HK-2 (cell line): ENCODE data around the gene DNAH9.

ENCODE experiments used
- DNase-seq: peaks from one replicate; pipeline ENCODE4 v3.0.0-alpha.2; 2018; ENCODE audit not compliant: unreplicated experiment

The DNAH9 gene

DNA sequence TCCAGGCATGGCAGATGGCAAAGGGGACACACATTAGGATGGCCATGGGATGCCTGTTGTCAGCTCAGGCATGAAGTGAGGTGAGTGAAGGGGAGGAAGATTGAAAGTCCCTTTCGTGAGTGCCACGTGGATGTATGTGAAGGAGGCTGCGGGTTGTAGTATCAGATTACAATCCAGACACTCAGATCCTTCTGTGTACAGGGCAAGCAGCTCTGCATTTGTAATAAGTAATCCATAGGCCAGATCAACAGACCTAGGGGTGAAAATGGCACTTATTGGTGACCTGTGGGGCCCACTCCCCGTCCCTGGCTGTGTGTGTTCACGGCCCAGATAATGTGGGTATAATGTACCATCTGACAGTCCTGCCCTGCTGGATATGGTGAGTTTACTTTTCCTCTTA, 159.5 kb downstream of the DNAH9 start:
- no peak for DNase-seq

DNA sequence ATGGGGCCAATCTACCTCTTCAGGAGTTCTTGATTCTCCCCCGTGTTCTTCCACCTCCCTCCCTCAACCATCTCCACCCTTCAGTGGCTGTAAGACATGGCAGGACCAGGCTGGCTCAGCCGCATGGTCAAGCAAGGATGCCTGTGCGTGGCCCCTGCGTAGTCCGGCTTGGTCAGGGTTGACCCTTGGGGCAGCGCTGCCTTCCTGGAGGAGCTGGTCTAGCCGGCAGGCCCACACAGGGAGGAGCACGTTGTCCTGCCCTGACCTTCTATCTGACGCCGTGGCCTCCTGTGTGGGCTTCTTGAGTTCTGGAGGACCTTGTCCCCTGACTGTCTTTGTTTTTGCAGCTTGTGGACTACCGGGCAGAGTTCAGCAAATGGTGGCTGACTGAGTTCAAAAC, 169.8 kb downstream of the DNAH9 start:
- no peak for DNase-seq

DNA sequence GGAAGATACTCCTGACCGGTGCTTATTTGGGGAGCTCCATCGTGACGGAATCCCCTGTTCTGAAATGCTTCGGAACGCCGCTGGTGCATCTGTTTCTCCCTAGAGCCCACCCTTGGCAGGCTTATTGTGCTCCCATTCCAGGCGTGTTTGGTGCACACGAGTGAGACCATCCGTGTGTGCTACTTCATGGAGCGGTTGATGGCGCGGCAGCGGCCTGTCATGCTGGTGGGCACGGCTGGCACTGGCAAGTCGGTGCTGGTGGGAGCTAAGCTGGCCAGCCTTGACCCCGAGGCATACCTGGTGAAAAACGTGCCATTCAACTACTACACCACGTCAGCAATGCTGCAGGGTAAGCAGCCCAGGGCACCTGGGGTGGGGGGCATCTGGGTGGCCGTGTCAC, 170.7 kb downstream of the DNAH9 start:
- DNase-seq = no peak

- no peak for DNase-seq
Observed at GRCh38 chr17:11772031-11772430, 173.8 kb downstream of the DNAH9 start.

GRCh38 chr17:11779892-11780291, 181.6 kb downstream of the DNAH9 start:
- no peak for DNase-seq

DNA sequence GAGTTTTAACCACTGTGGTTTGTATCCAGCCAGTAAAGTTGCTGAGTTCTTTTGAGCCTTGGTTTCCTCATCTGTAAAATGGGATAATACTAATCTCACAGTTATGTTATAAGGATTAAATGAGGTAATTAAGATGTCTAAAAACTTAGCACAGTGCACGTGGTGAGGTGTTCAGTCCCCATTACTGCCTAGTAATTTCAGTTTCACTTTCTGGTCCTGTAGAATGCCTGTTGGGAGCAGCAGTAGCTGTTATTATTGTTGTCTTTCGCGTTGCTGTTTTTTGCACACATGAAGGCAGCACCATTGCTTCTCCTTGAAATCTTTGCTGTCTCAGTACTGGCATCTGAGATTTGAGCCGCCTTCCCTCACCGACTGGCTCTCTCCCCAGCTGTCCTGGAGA, 182.4 kb downstream of the DNAH9 start:
- DNase-seq = no peak

- no peak for DNase-seq
Observed at GRCh38 chr17:11786711-11787438, 188.6 kb downstream of the DNAH9 start.

DNA sequence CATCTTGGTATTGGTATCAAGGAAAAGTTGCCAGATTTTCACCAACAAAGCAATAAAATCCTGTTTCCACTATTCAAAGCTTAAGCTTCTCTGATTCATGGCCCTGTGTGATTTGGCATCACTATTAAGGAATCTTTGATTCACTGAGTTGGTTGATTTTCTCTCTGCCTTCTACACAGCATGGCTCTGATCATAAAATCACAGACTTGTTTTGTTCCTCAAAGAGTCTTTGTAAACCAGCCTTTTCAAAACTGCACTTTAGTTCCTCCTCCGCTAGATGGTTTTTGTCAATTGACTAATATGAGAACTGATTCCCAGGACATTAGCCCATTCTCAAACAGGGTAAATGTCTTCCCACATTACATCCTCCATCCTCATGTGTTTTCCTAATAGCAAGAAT, 197.6 kb downstream of the DNAH9 start:
- no peak for DNase-seq

GRCh38 chr17:11797803-11798202, 199.5 kb downstream of the DNAH9 start:
- no peak for DNase-seq

- no peak for DNase-seq
Observed at GRCh38 chr17:11803231-11803969, 205.1 kb downstream of the DNAH9 start.

DNA sequence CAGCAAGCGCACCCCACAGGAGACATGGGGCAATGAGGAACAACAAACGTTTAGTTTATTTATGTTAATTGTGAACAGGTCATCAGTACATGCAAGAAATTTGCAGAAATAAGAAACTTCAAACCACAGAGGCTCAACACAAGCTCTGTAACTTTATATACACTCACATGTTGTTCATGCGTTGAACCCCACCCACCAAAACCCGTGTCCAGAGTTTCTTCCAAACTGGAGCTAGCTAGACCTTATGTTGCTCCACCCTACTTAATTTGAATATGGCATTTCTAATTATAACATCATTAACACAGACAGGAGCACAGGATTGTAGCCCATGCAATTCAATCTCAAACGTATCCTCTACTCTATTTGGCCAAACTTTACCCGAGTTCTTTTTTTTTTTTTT, 206.9 kb downstream of the DNAH9 start:
- no peak for DNase-seq

DNA sequence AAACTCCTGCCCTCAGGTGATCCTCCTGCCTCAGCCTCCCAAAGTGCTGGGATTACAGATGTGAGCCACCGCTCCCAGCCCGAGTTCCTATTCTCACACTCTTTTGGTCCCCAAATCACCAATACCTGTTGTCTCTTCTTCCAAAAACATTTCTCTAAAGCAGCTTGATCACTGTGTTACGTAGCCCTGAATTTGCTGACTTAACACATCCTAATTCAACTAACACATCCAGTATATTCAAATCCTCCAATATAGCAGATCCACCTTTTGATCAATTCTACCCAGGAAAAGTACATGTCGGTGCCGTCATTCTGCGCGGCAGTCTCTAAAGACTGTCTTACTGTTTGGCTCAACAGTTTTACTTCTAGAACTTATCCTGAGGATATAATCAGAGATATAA, 207.7 kb downstream of the DNAH9 start:
- DNase-seq = no peak

DNA sequence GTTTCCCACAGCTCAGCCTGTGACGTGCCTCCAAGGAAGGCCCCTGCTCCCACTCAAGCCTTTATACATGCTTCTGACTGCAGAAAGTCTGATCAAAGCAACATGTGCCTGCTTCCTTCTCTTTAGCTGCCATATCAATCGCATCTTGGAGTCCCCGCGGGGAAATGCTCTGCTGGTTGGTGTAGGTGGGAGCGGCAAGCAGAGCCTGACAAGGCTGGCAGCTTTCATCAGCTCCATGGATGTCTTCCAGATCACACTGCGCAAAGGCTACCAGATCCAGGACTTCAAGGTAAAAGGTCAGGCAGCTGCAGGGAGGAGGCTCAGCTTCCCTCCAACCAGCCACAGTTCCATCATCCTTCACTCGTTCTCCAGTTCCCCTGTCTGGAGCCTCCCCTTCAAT, 209.3 kb downstream of the DNAH9 start:
- no peak for DNase-seq

DNA sequence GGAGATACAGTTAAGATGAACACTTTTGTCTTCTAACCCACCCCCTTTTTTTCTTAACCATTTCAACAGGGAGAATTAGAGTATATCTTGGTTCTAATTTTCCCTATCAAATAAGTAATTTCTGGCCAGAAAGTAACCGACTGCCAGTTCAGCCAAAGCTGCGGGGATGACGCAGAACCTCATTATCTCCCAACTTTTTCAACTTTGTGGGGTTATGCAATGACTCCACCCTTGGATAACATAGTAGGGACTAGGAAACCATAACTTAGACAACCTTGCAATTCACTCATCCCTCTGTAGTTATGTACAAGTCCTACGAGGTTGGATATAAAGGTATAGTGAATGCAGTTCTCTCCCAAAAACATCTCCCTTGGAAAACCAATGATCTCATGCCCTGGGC, 215.0 kb downstream of the DNAH9 start:
- no peak for DNase-seq

DNA sequence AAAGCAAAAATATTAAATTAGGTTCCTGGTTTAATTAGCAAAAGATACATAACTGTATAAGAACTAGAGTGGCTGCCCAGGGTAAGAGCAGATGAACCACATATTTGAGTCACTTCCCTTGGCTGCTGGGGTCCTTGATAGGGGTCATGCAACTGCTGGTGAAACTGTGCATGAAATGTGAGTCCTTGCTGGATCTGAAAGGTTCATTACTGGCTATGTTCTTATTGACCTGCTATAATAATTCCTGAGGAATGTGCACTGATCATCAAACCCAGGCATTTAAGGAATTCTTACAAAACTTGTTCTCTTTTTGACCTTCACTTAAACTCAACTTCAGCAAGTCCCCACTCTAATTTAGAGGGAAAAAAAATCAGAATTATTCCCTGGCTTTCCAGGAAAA, 215.6 kb downstream of the DNAH9 start:
- no peak for DNase-seq

- DNase-seq = no peak
Observed at GRCh38 chr17:11814655-11815262, 216.5 kb downstream of the DNAH9 start.

GRCh38 chr17:11816409-11816808, 218.1 kb downstream of the DNAH9 start:
- DNase-seq = no peak

- DNase-seq = no peak
Observed at GRCh38 chr17:11823862-11824261, 225.6 kb downstream of the DNAH9 start.

DNA sequence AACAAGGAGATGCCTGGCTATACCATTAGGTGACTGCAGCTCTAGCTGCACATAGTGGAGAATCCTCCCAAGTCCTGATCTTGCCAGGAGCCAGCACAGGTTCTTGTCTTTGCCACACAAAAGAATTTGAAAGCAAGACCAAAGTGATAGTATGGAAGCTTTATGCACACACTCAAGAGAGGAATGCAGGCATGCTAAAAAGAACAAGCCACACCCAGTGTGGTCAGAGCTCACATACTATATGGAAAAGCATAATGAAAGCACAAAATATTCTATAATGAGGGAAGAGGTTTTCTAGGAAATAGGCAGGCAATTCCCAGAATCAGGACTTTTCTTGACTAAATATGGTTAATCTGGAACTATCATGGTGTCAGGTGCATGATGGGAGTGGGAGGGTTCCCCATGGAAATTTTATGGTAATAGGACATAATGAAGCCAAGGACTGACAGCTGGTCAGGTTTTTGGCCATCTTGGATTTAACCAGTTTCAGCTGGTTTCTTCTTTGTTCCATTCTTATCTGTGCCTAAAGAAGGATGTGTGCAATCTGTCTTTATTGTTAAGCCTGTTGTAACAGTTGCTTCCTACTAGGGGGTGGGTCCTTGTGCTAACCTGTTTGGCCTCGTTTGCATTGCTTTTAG, 227.4 kb downstream of the DNAH9 start:
- no peak for DNase-seq

DNA sequence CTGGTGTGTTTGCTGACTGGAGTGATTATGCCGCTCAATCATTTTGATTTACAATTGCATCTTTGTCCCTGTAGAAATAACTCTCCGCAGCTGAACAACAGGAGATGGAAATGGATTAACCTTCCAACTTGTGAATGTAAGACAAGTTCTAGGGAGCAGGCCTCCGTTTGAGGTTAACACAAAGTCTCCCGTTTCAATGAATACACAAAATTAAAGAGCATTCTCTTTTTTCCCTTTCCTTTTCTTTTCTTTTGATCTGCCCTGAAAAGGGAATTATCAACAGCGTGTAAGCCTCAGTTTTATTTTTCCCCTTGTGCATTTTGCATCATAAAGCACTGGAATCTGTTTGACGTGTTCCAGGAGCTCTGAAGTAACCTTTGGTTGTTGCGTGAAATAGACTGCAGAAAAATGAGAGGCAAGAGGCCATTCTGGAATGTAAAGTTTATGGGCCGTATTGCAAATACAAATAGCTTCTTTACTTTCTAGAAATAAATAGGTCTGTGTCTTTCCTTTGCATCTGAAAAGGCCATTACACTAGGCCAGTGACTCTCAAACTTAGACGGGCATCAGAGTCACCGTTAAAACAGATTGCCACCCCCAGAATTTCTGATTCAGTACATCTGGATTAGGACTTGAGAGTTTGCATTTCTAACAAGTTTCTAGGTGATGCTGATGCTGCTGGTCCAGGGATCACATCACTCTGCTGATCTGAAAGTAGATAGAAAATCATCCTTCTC, 234.3 kb downstream of the DNAH9 start:
- DNase-seq = no peak

GRCh38 chr17:11836508-11836907, 238.2 kb downstream of the DNAH9 start:
- DNase-seq = no peak

GRCh38 chr17:11840052-11840451, 241.8 kb downstream of the DNAH9 start:
- DNase-seq = no peak
